Spleen (tissue), 7 donors: Measurements from ENCODE around the gene APOBEC2.

ENCODE experiments used
- POLR2A ChIP-seq, 3 donors: fragments of 450-650 bp; IDR thresholded peaks; one replicate each; pipeline ENCODE4 v1.5.1; 2017; ENCODE audit warnings: antibody characterized with exemption in 3 of 3, mild to moderate bottlenecking in 1 of 3
- TF ChIP-seq, protein P1 (sequence below), 11 experiments: fragments of 200-600 bp in 7 of 11; fragments of 450-650 bp in 4 of 11; sonication (generic) in 4 of 11; IDR thresholded peaks in 8 of 11; conservative IDR thresholded peaks in 3 of 11; 1 replicate in 7 of 11; 2 replicates in 4 of 11; pipeline versions ENCODE4 v1.4.0 to v1.8.0; 2016 to 2021; ENCODE audit warnings: antibody characterized with exemption in 11 of 11, inconsistent platforms in 4 of 11, mild to moderate bottlenecking in 1 of 11
- donor health status: DM: no; HTN: no; CAD: no; lungs with moderate emphysema.
- donor health status: DM: no; HTN: no; CAD: no.
- donor health status: DM: no; HTN: no; CAD: no.

DNA sequence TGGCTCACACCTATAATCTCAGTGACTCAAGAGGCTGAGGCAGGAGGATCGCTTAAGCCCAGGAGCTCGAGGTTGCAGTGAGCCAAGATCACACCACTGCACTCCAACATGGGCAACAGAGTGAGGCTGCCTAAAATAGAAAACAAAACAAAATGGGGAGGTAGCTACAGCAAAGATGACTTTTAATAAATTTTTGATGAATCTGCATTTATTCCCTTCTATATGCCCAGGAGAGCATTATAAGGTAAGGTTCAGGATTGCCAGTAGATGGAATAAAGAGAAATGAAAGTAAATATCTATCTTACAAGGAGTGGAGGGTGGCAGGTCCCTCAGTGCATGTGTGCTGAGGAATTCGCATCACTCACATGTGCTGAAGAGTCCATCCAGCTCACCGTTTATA, 38.2 kb upstream of the APOBEC2 start:
- no peak for TF ChIP-seq POLR2A (IDR thresholded peaks at IDR 0.05)
- TF ChIP-seq, protein P1, sequence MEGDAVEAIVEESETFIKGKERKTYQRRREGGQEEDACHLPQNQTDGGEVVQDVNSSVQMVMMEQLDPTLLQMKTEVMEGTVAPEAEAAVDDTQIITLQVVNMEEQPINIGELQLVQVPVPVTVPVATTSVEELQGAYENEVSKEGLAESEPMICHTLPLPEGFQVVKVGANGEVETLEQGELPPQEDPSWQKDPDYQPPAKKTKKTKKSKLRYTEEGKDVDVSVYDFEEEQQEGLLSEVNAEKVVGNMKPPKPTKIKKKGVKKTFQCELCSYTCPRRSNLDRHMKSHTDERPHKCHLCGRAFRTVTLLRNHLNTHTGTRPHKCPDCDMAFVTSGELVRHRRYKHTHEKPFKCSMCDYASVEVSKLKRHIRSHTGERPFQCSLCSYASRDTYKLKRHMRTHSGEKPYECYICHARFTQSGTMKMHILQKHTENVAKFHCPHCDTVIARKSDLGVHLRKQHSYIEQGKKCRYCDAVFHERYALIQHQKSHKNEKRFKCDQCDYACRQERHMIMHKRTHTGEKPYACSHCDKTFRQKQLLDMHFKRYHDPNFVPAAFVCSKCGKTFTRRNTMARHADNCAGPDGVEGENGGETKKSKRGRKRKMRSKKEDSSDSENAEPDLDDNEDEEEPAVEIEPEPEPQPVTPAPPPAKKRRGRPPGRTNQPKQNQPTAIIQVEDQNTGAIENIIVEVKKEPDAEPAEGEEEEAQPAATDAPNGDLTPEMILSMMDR (IDR thresholded peaks at IDR 0.05 in 8 of 11, conservative IDR thresholded peaks at IDR 0.05 in 3 of 11), result no peak
